GM19023 (cell line): ENCODE measurements around the gene GPATCH2.
"Not testable (repeated sequence)": the region's sequence is repeated elsewhere in the genome, so short reads cannot be mapped to it uniquely, and the experiment has no call there.

Experiments used
- ATAC-seq: cut with Tn5 transposase; IDR thresholded peaks from one replicate; pipeline ENCODE4 v1.9.1; 2021; ENCODE audit warnings: mild to moderate bottlenecking, moderate library complexity; ENCODE audit not compliant: unreplicated experiment

The GPATCH2 gene

DNA sequence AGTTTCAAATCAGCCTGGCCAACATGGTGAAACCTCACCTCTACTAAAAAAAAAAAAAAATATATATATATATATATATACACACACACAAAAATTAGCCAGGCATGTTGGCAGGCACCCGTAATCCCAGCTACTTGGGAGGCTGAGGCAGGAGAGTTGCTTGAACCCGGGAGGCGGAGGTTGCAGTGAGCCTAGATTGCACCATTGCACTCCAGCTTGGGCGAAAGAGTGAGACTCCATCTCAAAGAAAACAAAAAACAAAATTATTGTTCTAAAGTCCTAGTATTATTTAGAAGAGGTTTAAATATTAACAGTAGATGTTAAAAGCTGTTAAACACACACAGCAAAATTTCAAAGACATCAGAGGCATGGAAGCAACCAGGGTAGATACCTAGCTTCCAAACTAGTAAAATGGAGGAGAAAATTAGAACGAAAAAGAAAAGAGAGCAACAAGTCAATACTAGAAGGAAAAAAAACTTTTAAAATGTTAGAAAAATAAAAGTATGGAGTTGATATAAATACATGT, 46.5 kb downstream of the GPATCH2 start:
- ATAC-seq, result not testable (repeated sequence)

DNA sequence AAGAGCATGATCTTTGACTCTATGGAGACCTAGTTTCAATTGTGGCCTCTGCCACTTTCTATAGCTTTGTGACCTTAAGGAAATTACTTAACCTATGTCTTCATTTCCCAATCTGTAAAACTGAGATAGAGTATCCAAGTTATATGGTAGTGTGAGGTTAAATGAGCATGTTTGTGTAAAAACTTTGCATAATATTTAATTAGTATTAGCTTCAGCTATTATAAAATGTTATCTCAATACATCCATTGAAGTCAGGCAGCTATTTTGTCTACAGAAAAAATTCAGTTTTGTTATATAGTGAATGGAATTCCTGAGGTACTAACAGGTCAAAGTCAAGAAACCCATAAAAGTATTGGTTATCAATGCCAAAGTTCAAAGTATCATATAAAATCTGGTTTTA, 53.6 kb downstream of the GPATCH2 start:
- ATAC-seq, result no peak

DNA sequence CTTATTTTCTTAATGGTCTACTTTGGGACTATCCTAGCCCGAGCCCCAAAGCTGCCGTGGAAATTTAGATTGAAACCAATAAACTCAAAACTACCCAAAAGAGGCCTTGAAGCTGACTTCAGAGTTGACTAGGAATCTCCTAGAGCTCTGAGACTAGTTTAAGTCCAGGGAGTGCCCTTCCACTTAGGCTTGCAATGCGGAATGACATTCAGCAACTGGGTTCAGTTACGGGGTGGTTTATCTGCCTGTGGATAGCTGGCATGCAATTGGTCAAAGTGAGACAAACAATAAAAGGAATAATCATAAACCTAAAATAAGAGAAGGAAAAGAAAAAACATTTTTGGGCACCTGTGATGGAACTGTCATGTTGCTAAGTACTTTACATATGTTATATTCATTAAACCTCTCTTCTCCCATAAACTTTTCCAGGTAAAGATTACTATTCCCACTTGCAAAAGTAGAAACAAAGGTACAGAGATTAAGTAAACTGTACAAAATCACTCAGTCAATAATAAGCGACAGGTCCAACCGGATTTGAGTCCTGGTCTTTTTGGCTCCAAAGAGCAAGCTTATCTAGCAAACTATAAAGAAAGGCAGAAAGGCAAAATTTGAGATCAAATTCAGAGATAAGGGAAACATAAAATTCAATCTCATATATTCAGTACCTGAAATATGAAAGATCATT, 56.5 kb downstream of the GPATCH2 start:
- no peak for ATAC-seq

DNA sequence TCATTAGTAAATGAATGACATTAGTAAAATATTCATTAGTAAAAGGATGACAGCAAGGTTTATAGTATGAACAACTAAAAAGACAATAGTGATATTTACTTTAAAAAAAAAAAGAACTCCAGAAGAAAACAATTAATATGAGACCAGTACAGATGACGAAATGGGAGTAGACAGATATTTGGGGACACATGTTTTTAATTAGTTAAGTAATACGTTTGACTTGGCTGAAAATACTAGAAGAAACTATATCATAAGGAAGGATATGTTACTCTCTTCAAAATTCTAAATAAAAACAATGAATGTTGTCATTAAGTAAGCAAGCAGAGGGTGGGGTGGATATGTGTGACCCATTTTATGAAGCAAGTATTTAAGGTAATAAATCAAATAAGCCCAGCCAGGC, 61.9 kb downstream of the GPATCH2 start:
- no peak for ATAC-seq

DNA sequence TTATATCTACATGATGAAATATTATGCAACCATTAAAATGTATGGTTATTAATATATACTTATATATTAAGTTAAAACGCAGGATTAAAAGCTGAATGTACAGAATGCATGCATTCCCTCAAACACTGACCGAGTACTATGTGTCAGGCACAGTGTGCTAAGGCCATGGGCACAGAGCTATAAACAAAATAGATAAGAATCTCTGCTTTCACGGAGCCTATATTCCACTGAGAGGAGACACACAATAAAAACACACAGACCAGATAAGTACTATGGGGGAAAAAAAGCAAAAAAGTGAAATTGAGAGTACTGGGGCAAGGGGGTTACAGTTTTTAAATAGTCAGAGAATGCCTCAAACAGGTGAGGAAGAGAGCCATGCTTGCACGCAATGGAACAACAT, 62.7 kb downstream of the GPATCH2 start:
- no peak for ATAC-seq

DNA sequence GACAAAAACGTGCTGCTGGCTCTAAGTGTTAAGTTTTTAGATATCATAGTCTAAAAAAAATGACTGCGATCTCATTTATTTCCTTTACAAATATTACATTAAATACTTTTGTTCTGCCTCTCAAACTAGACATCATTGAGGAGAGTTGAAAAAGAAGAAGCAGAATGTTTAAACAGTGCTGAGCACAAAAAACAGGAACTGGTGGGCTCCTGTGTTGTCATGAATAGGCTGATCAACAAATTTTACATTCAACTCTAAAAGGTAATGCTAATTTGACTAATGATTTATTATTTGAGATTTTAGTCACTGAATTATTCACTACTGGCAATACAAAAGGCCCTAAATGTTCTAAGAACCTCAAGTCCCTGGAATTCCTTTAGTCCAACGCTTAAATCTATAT, 66.1 kb downstream of the GPATCH2 start:
- no peak for ATAC-seq

DNA sequence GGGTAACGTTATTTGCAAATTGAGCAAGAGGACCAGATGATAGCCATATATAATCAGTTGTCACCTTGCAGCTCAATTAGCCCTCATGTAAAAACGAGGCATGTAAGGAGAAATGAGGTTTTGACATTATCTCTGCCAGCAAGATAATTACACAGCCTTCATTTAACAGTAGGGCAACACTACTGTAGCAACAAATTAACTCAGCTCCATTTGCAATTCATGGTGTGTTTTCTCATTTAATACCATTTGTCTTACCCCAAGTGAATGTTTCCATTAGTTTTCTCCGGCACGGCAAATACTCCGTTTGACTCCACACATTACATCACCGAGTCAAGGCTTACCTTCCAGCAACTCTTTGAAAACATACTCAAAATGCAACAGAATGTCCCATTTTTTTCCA, 66.7 kb downstream of the GPATCH2 start:
- no peak for ATAC-seq

DNA sequence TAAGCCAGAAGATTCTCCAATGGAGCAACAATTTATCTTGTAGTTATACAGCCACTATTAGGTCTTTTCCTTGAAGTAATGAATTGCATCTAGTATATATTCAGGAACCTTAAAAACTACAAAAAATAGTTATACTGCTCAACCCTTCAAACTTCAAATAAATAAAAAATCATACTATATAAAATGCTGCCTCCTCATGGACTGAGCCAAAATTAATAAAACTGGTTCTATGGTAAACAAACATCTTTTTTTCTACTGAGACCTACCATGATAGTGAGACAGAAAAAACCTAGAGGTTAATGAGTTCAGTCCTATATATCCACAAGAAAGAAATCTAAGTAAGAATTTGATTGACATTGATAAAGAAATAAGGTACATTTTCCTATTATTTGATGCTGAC, 67.7 kb downstream of the GPATCH2 start:
- no peak for ATAC-seq

DNA sequence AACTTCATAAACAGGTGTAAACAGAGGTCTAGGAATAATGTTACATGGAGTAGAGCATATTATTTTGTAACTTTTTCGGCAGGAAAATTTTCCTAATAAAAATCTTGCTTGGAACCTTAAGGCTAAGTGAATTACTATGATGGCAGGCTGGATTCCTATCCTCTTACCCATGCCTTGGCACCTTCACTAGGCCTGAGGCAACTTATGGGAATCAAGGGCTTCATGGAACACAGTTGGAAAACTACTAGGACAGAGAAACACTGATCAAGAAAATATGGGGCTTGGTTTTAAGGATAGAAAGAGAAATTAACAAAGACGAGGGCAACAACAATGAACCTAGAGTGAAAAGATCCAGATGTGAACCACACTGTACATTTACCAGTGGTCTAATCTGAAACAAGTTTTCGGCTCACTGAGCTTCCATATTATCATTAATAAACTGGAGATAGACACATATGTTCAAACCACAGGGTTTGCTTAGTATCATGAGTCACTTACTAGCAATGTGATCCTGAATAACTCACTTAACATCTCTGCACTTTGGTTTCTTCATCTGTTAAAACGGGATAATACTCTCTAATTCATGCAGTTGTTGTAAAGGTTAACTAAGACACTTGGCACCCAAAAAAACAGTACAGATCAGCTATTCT, 68.5 kb downstream of the GPATCH2 start:
- no peak for ATAC-seq

DNA sequence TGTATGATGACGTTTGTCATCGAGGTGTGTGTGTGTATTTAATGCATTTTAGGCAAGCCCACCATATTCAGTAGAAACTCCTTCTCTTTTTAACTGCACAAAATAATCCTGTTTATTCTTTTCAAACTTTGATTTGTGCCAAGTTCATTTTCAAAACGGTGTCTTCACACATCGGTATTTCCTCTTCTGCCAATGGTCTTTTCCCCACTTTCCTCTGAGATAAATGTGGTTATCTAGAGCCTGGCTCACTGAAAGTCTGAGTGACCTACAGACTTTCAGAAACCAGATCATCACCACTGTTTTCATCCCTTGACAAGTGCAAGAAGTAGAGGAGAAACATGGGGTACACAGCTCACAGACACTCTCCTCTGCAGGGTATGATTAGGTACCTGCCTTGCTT, 69.4 kb downstream of the GPATCH2 start:
- no peak for ATAC-seq

DNA sequence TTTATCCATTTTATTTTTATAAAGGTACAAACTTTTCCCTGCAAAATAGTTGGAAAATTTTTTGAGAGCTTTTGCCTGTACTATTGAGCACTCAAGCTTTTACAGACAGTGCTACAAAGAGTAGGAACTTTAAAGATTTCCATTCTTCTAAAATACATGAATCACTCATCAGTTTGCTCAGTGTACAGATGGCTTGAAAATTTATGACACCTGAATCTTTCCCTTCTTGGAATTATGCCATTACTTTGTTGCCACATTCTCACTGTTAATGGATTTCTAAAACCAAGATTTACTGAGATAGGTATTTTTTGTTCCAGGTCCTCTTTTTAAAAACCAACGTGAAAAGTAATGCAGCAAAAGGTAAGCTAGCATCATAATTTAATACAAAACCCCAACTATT, 76.0 kb downstream of the GPATCH2 start:
- no peak for ATAC-seq

DNA sequence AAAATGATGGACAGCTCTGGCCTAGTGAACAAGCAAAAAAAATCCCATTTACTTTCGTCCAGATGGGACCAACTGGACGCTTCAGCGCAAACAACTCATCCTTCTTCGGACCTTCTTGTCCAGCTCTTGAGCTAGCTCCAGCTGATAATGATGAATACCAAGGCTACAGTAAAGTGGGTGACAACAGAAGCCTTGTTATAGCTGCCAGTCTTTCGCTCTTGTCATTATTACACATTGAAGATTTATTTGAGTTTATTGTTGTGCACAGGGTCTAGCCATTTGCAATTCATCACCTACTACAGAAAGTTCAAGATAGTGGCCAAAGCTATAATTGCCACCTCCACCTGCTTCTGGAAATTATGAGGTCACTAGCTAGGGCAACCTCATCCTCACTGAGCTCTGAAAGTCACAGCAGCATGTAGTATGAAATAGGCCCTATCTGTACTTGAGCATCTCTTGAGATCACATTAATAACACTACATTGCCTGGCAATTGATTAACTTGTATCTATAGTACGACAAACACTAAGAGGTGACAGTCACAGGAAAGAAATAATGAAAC, 76.9 kb downstream of the GPATCH2 start:
- no peak for ATAC-seq

DNA sequence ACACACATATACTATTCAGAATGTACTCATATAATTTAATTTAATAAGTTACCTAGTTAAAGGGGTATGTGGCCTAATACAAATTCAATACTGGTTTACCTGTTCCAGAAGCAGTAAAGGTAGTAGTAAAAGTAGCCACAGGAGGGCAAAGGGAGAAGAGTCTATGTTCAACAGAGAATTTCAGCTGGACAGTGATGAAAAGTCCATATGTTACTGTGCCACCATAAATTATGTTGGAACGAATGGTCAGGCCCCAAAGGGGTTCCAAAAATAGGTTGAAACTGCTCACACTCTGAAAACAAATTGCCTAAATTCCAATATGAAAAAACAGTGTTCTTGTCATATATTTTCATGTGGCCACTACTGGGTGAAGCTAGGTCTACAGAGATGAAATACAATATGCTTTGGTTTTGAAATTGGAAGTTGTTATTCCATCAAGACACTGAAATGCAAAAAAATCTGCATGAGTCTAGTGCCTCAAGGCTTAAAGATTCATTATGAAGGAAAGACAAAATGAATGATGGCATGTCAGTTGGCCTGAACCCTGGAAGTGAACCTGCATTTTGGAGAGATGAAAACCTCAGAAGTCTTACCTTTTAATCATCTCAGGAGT, 78.4 kb downstream of the GPATCH2 start:
- ATAC-seq, result no peak

DNA sequence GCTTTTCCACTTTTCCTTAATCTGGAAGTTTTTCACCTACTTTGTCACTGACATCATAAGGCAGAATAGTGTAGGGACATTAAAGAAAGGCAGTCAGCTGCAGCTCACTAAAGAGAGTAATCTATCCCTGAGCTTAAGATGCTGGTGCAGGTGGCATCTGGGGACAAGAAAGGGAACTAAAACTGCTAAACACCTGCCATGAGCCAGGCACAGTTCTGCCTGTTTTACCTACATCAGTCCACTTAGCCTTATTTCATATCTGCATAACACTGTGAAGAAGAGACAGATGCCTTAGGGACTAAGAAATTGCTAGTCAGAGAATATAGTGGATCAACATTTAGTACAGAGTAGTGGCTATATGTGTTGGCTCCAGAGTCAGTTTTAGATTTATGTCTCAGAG, 88.1 kb downstream of the GPATCH2 start:
- peak; percentile 95 for ATAC-seq

DNA sequence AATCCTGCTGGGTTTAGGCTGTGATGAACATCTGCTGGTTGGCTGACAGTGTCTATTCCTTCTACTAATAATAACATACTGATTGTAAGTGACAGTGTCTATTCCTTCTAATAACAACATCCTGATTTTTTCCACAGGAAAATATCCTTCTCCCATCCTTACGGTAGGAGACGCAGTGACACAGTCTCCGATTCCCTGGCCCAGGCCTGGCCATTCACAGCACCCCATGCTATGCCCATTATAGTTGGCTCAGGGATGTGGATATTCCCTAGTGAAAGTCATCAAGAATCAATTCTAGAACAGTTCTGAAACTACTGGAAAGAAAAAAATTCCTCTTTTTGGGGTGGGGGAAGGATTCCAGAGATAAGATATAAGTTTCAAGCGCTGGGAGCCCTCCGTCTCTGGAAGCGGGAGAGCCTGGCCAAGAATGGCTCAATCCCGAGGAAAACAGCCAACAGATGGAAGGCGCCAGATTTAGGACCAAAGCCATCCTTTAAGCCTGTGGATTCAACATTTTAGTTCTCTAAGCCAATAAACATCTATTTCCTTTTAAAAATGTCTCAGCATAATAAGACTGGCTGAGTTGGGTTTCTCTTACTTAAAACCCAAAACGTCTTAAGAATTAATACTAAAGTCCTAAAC, 88.6 kb downstream of the GPATCH2 start:
- ATAC-seq, result peak; percentile 13

DNA sequence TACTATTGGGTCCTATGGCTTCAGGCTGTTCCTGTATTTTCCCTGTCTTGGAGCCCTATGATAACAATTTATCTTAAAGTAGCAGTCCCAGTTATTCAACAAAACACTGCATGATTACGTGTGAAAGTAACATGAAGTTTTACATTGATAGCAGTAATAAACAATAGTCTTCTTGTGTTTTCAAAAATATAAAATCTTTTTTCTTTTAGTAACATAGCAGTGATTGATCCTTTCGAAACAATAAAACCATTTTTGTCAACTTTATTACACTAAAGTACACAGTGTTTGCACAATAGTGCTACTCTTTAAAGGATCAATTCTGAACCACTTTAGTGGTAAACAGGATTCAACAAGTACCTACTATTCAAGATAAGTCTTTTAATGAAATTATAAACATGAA, 90.6 kb downstream of the GPATCH2 start:
- no peak for ATAC-seq

DNA sequence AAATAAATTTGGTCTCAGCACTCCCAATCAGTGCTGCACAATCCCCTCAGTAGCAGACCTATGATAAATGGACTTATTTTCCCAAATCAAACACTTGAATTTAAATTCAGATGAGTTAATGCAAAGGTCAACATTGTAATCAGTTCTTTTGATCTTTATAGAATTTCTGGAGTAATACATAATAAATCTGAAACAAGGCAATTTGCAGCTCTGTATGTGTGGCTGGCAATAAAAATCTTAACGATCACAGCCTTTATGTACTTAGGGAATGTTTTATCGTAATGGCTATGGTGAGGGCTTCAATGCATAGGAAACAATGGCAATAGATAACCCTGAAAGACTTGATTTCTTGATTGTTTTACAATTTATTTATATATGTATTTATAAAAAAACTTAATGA, 91.4 kb downstream of the GPATCH2 start:
- no peak for ATAC-seq

DNA sequence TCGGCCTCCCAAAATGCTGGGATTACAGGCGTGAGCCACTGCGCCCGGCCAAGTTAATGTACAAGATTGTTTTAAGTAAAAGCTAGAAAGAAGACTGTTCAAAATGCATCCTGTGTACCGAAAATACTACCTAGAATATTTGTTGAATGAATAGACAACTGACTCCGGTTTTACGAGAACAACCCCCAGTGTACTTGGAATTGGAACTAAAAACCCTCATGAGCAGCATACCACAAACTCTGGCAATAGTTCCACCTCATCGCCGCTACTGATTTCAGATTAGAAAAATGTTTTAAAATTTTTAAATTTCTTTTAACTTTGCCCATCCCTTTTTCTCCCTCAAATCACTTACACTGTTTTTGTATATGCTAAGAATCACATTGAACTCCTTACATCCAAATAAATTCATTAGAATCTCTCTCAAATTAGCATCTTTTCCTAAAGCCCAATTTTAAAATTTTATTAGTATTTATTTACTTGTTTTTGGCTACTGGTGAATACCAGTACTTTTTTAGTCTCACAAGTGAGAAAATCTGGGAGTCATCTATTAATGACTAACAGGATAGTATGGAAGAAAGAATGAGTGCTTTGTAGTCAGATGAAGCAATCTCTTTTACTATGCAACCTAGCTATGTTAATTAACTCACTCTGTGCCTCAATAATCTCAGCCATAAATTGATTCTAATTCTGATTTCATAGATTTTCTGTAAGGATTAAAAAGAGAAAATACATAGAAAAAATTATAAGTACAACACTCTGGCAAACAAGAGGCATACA, 95.1 kb downstream of the GPATCH2 start:
- ATAC-seq, result no peak

DNA sequence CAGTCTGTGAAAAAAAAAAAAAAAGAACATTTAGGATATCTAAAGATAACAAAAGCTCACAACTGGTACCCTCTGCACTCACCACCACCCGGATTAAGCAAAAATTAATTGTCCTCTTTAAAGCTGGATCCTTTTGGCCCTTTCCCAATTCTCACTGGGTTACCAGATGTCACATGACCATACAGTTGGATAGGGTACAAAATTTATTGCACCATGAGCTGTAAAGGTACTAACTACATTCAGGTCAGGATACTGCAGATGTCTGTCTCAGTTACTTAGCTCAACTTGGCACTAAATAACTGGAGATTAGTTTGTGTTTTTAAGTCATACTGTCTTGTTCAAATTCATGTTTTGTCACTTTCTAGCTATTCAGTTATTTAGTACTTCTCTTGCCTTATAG, 96.3 kb downstream of the GPATCH2 start:
- ATAC-seq, result no peak

DNA sequence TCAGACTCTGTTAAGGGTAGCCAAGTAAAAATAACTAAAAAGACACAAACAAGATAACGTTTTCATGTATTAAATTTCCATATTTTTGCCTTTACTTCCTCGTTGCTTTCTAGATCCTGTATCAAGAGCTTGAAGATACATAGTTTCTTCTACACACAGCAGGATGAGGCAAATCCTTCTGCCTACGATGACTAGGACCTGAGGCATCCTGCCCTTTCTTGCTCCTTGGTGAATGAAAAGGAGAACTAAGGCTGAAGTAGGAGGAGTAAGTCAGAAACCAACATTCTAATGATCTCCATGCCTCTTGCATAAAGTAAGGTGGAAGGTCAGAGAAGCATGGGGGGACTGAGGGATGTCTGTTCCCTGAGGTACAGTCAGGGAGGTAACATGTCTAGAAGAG, 102.6 kb downstream of the GPATCH2 start:
- no peak for ATAC-seq

DNA sequence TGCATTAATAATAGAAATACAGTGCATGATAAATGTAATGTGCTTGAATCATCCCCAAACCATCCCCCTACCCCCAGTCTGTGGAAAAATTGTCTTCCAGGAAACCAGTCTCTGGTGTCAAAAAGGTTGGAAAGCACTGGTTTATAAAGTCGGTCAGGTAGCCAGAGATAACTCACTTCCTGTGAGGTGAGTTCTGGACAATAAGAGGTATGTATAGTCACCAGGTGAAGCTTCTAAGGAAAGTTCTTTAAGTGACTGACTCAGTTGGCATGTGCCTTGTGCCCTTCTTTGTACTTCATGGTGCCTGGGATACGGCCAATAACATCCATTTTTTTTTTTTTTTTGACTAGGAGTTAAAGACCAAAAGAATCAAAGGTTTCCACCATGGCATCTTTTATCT, 103.7 kb downstream of the GPATCH2 start:
- no peak for ATAC-seq
